B cell (primary cell): ENCODE measurements around the gene COG5. TPM values are rescaled to one million over a fixed set of nuclear protein-coding genes. Genes with fewer than 3 reads are reported as not detected.

ENCODE experiments used
- ATAC-seq: fragments of 200-7000 bp; cut with Tn5 transposase; one replicate; pipeline ENCODE4 v1.10.0; 2021; ENCODE audit warnings: low read depth, mild to moderate bottlenecking, moderate number of reproducible peaks, moderate library complexity
- CTCF ChIA-PET: fragments of 350-600 bp; sonication (Branson Sonifier 250); formaldehyde crosslinking; loops from one replicate; lab custom pipeline; 2021; ENCODE audit warnings: antibody characterized with exemption, inconsistent platforms; lab: Charles Lee
- POLR2A ChIA-PET: fragments of 350-600 bp; sonication (Branson Sonifier 250); formaldehyde crosslinking; loops from one replicate; lab custom pipeline; 2021; ENCODE audit warnings: antibody characterized with exemption; lab: Charles Lee
- DNase-seq: peaks from one replicate; pipeline ENCODE4 v3.0.0; 2013
- H2AFZ ChIP-seq: 2 replicates; pipeline ENCODE4 v1.6.1; 2012; ENCODE audit warnings: mild to moderate bottlenecking, low read depth, low read length; ENCODE audit not compliant: insufficient read depth, poor library complexity, severe bottlenecking
- H3K27ac ChIP-seq, 2 donors: 1 replicate in 1 of 2; 2 replicates in 1 of 2; pipeline ENCODE4 v1.5.1; 2012 to 2013; ENCODE audit warnings: low read length in 2 of 2, mild to moderate bottlenecking in 2 of 2, moderate library complexity in 1 of 2
- H3K27me3 ChIP-seq, 4 experiments: fragments of 200-600 bp in 1 of 4; sonication (generic) in 1 of 4; replicated peaks in 1 of 4; 1 replicate in 2 of 4; 2 replicates in 2 of 4; pipeline versions ENCODE4 v1.6.1 to v1.7.0; 2013 to 2016; ENCODE audit warnings: low read length in 3 of 4, mild to moderate bottlenecking in 2 of 4, mixed read lengths in 1 of 4, moderate library complexity in 1 of 4; ENCODE audit not compliant: insufficient read depth in 4 of 4, control insufficient read depth in 3 of 4; ENCODE audit errors: control extremely low read depth in 1 of 4
- H3K36me3 ChIP-seq, 2 experiments: replicated peaks in 1 of 2; 1 replicate in 1 of 2; 2 replicates in 1 of 2; pipeline versions ENCODE4 v1.6.1 to v1.7.1; 2013; ENCODE audit warnings: low read length in 1 of 2; ENCODE audit not compliant: insufficient read depth in 2 of 2, control insufficient read depth in 1 of 2; ENCODE audit errors: control extremely low read depth in 1 of 2, extremely low read depth in 1 of 2
- H3K4me1 ChIP-seq, 2 donors: fragments of 200-600 bp in 1 of 2; sonication (generic) in 1 of 2; 1 replicate in 1 of 2; 2 replicates in 1 of 2; pipeline versions ENCODE4 v1.5.1 to v1.6.1; 2013 to 2017; ENCODE audit warnings: low read length in 2 of 2; ENCODE audit not compliant: control insufficient read depth in 2 of 2, insufficient read depth in 2 of 2
- H3K4me2 ChIP-seq: replicated peaks from 2 replicates; pipeline ENCODE3; 2012; ENCODE audit warnings: mild to moderate bottlenecking, low read depth, low read length; ENCODE audit not compliant: poor library complexity, severe bottlenecking
- H3K4me3 ChIP-seq, 5 experiments: fragments of 200-600 bp in 1 of 5; sonication (generic) in 1 of 5; 1 replicate in 3 of 5; 2 replicates in 2 of 5; pipeline versions ENCODE4 v1.5.1 to v1.7.0; 2011 to 2016; ENCODE audit warnings: low read length in 4 of 5, mild to moderate bottlenecking in 4 of 5, low read depth in 2 of 5, control low read depth in 1 of 5, moderate library complexity in 1 of 5; ENCODE audit not compliant: insufficient read depth in 1 of 5; ENCODE audit errors: control extremely low read depth in 1 of 5, extremely low read depth in 1 of 5
- H3K79me2 ChIP-seq: fragments of 200-600 bp; sonication (generic); one replicate; pipeline ENCODE4 v1.6.0; 2016; ENCODE audit warnings: low read length; ENCODE audit not compliant: control insufficient read depth, insufficient read depth
- H3K9ac ChIP-seq: fragments of 200-600 bp; sonication (generic); 2 replicates; pipeline ENCODE4 v1.6.1; 2017; ENCODE audit warnings: mild to moderate bottlenecking, low read length, moderate library complexity
- H3K9me3 ChIP-seq, 3 donors: one replicate each; pipeline versions ENCODE4 v1.6.1 to v1.7.1; 2013; ENCODE audit warnings: low read length in 2 of 3; ENCODE audit not compliant: control insufficient read depth in 2 of 3, insufficient read depth in 1 of 3; ENCODE audit errors: control extremely low read depth in 1 of 3
- H4K20me1 ChIP-seq: 2 replicates; pipeline ENCODE4 v1.6.0; 2012; ENCODE audit warnings: mild to moderate bottlenecking, low read length; ENCODE audit not compliant: insufficient read depth, control insufficient read depth, poor library complexity, severe bottlenecking
- H3K27ac Mint-ChIP-seq: one replicate; pipeline ENCODE4 v1.8.0; 2021; ENCODE audit warnings: mixed read lengths
- H3K27me3 Mint-ChIP-seq: one replicate; pipeline ENCODE4 v1.8.0; 2021; ENCODE audit warnings: mixed read lengths
- H3K4me1 Mint-ChIP-seq: one replicate; pipeline ENCODE4 v1.8.0; 2021; ENCODE audit warnings: mixed read lengths
- H3K4me3 Mint-ChIP-seq: one replicate; pipeline ENCODE4 v1.8.0; 2021; ENCODE audit warnings: mixed read lengths
- H3K9me3 Mint-ChIP-seq: one replicate; pipeline ENCODE4 v1.8.0; 2022; ENCODE audit warnings: mixed read lengths; ENCODE audit not compliant: insufficient read depth
- EZH2 ChIP-seq: IDR thresholded peaks from 2 replicates; pipeline ENCODE4 v1.6.1; 2012; ENCODE audit warnings: borderline replicate concordance, low read depth, mild to moderate bottlenecking, moderate library complexity, low read length; ENCODE audit not compliant: insufficient read depth, poor library complexity, severe bottlenecking
- WGBS: methylation state at CpG from one replicate; pipeline ENCODE4 v1.1.5; 2013; ENCODE audit warnings: missing lambda C conversion rate; ENCODE audit not compliant: insufficient coverage; 5-methylcytosine and 5-hydroxymethylcytosine counted together
- intact Hi-C: fragments of 100-400 bp; cut with micrococcal nuclease; formaldehyde crosslinking; loops from one replicate; pipeline ENCODE4 v1.10.0; 2022
- polyA plus RNA-seq: library from polyadenylated mRNA; depleted of rRNA; stranded (reverse); fragments of >200 nt; gene quantifications from 2 replicates; pipeline ENCODE4 v1.2.3, GENCODE V29; 2012
- total RNA-seq, 2 donors: library from RNA; stranded (reverse); fragments of 120-200 nt in 1 of 2; gene quantifications; 1 replicate in 1 of 2; 2 replicates in 1 of 2; pipeline versions ENCODE4 v1.2.3 to v1.2.4, GENCODE V29; 2013 to 2022
- TF ChIP-seq, protein P1 (sequence below): fragments of 200-600 bp; IDR thresholded peaks from one replicate; pipeline ENCODE4 v1.8.0; 2022; ENCODE audit warnings: antibody characterized with exemption, mild to moderate bottlenecking

COG5 gene
- total and polyA plus RNA-seq, 2 donors (not counting 1 experiment from before 2014, with no cell fraction given) = 7.0 to 73.0 TPM

- H3K27me3 ChIP-seq = no peaks in the 10 kb centered on the region
- Mint-ChIP-seq H3K4me3 (no peak overlapping the region), H3K27ac (no peak overlapping the region), H3K9me3 (no peaks in the 10 kb centered on the region), H3K27me3 (no peaks in the 10 kb centered on the region), H3K4me1 (peaks cover 8% of the 10 kb centered on the region)
- no peaks in the 10 kb centered on the region for H3K79me2 ChIP-seq
- intact Hi-C loops = no loop called here
- H3K36me3 ChIP-seq = peaks cover 0 to 16% of the 10 kb centered on the region in 2 experiments
- no peak overlapping the region for H3K27ac ChIP-seq
- POLR2A ChIA-PET = no interaction called here
- H3K4me3 ChIP-seq = no peak overlapping the region
- H2AFZ ChIP-seq = no peak overlapping the region
- no peak overlapping the region for H3K9ac ChIP-seq
- ATAC-seq (no peak), DNase-seq (no peak)
- TF ChIP-seq, protein P1, sequence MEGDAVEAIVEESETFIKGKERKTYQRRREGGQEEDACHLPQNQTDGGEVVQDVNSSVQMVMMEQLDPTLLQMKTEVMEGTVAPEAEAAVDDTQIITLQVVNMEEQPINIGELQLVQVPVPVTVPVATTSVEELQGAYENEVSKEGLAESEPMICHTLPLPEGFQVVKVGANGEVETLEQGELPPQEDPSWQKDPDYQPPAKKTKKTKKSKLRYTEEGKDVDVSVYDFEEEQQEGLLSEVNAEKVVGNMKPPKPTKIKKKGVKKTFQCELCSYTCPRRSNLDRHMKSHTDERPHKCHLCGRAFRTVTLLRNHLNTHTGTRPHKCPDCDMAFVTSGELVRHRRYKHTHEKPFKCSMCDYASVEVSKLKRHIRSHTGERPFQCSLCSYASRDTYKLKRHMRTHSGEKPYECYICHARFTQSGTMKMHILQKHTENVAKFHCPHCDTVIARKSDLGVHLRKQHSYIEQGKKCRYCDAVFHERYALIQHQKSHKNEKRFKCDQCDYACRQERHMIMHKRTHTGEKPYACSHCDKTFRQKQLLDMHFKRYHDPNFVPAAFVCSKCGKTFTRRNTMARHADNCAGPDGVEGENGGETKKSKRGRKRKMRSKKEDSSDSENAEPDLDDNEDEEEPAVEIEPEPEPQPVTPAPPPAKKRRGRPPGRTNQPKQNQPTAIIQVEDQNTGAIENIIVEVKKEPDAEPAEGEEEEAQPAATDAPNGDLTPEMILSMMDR = no peak
- TF ChIP-seq EZH2 = no peak
- no peaks in the 10 kb centered on the region for H3K4me1 ChIP-seq
- peaks cover 2 to 3% (median 2%) of the 10 kb centered on the region in 3 donors for H3K9me3 ChIP-seq
- no peak overlapping the region for H3K4me2 ChIP-seq
- peaks cover 5% of the 10 kb centered on the region for H4K20me1 ChIP-seq
- WGBS = 100% methylated on average over 1 of the region's 1 CpG
- CTCF ChIA-PET = interaction anchor here (2.4 kb wide), 1 partner anchor 17 kb away, joined by 11 read pairs; no protein-coding TSS in a partner anchor
Observed at GRCh38 chr7:107446531-107446930, 117.2 kb downstream of the COG5 start.

DNA sequence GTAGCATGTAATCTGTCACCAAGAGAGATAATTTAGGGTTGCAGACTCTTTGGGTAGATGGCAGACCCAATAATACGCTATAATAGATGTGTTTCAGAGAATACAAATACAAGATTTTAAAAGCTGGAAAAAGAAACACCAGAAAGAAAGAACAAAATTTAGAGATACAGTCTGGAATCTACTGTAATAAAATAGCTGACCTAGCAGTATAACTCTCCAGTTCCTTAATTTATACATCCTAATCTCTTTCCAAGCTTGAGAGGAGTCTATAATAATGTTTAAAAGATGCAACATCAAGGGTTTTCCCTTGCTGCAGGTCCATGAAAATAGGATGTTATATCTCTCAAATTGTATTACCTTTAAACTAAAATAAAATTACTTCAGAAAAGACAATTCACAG, 121.0 kb downstream of the COG5 start:
- intact Hi-C loops = no loop called here
- no CpG with 5 or more reads among the region's 1 CpG for whole genome bisulfite sequencing
- H3K79me2 ChIP-seq = no peaks in the 10 kb centered on the region
- no peak overlapping the region for H3K4me2 ChIP-seq
- Mint-ChIP-seq H3K4me1 (no peaks in the 10 kb centered on the region), H3K27ac (no peak overlapping the region), H3K9me3 (no peaks in the 10 kb centered on the region), H3K4me3 (no peak overlapping the region), H3K27me3 (no peaks in the 10 kb centered on the region)
- H3K9ac ChIP-seq = no peak overlapping the region
- TF ChIP-seq EZH2 = no peak
- TF ChIP-seq, protein P1 = no peak
- ChIA-PET CTCF (interaction anchor here (0.6 to 0.7 kb wide), 2 partner anchors 206 to 221 kb away, joined by 3 to 4 read pairs; no protein-coding TSS in a partner anchor), POLR2A (interaction anchor here (0.6 kb wide), 1 partner anchor 14 kb away, joined by 4 read pairs; no protein-coding TSS in a partner anchor)
- H3K4me3 ChIP-seq = no peak overlapping the region
- no peak overlapping the region for H3K27ac ChIP-seq
- DNase-seq (no peak), ATAC-seq (no peak)
- H4K20me1 ChIP-seq = no peaks in the 10 kb centered on the region
- H3K27me3 ChIP-seq = no peaks in the 10 kb centered on the region
- no peak overlapping the region for H2AFZ ChIP-seq
- peaks cover 3 to 7% of the 10 kb centered on the region in 2 experiments for H3K36me3 ChIP-seq
- H3K9me3 ChIP-seq = peaks cover 2 to 3% (median 2%) of the 10 kb centered on the region in 3 donors
- no peaks in the 10 kb centered on the region for H3K4me1 ChIP-seq
